ENCODE data around the gene NGRN.
"Not testable (repeated sequence)": the region's sequence is repeated elsewhere in the genome, so short reads cannot be mapped to it uniquely, and the experiment has no call there.

The NGRN gene

GRCh38 chr15:90281637-90282036 lies 16.2 kb downstream of the NGRN start:
- not testable (repeated sequence) for DNase-seq (ENCODE audit: low spot score)

GRCh38 chr15:90286678-90287077 lies 21.2 kb downstream of the NGRN start:
- no peak for DNase-seq (ENCODE audit: low spot score)

GRCh38 chr15:90287101-90287500 lies 21.6 kb downstream of the NGRN start:
- no peak for DNase-seq (ENCODE audit: low spot score)

- DNase-seq (ENCODE audit: low spot score) = no peak
Measured at GRCh38 chr15:90287946-90288345, 22.5 kb downstream of the NGRN start.

- DNase-seq (ENCODE audit: low spot score) = no peak
Measured at GRCh38 chr15:90291679-90292356, 26.3 kb downstream of the NGRN start.

- peak; percentile 70 for DNase-seq (ENCODE audit: low spot score)
Measured at GRCh38 chr15:90293040-90293810, 27.8 kb downstream of the NGRN start.

GRCh38 chr15:90294159-90294558 lies 28.7 kb downstream of the NGRN start:
- no peak for DNase-seq (ENCODE audit: low spot score)

GRCh38 chr15:90294601-90295269 lies 29.3 kb downstream of the NGRN start:
- DNase-seq (ENCODE audit: low spot score) = no peak

GRCh38 chr15:90295270-90295648 lies 29.8 kb downstream of the NGRN start:
- DNase-seq (ENCODE audit: low spot score) = no peak

- DNase-seq (ENCODE audit: low spot score) = not testable (repeated sequence)
Measured at GRCh38 chr15:90296316-90296884, 30.9 kb downstream of the NGRN start.

GRCh38 chr15:90297021-90297420 lies 31.5 kb downstream of the NGRN start:
- DNase-seq (ENCODE audit: low spot score) = no peak

GRCh38 chr15:90300541-90300940 lies 35.1 kb downstream of the NGRN start:
- no peak for DNase-seq (ENCODE audit: low spot score)

- DNase-seq (ENCODE audit: low spot score) = no peak
Measured at GRCh38 chr15:90300988-90301706, 35.7 kb downstream of the NGRN start.

- no peak for DNase-seq (ENCODE audit: low spot score)
Measured at GRCh38 chr15:90301707-90302300, 36.3 kb downstream of the NGRN start.

GRCh38 chr15:90305355-90305754 lies 39.9 kb downstream of the NGRN start:
- not testable (repeated sequence) for DNase-seq (ENCODE audit: low spot score)

- no peak for DNase-seq (ENCODE audit: low spot score)
Measured at GRCh38 chr15:90305932-90306331, 40.5 kb downstream of the NGRN start.

- DNase-seq (ENCODE audit: low spot score) = peak; percentile 39
Measured at GRCh38 chr15:90306560-90306959, 41.1 kb downstream of the NGRN start.

- DNase-seq (ENCODE audit: low spot score) = no peak
Measured at GRCh38 chr15:90307661-90308060, 42.2 kb downstream of the NGRN start.

- DNase-seq (ENCODE audit: low spot score) = no peak
Measured at GRCh38 chr15:90309020-90309419, 43.5 kb downstream of the NGRN start.

- DNase-seq (ENCODE audit: low spot score) = peak; percentile 77
Measured at GRCh38 chr15:90315278-90315982, 50.0 kb downstream of the NGRN start.

GRCh38 chr15:90316139-90316538 lies 50.7 kb downstream of the NGRN start:
- no peak for DNase-seq (ENCODE audit: low spot score)

All from Ammon's horn (tissue), 1 donor.